Stimulated activated CD4-positive, alpha-beta T cell treated with anti-CD3 and anti-CD28 coated beads, Interleukin-15, amount 100 ng/mL, for 1 hour (primary cell): ENCODE measurements around the gene SLC9A7.
"Not testable (repeated sequence)": the region's sequence is repeated elsewhere in the genome, so short reads cannot be mapped to it uniquely, and the experiment has no call there.

ENCODE experiments used
- DNase-seq, 2 donors: peaks; one replicate each; pipeline ENCODE4 v3.0.0-alpha.2; 2020; ENCODE audit warnings: low read depth in 1 of 2, low spot score in 1 of 2

Gene SLC9A7

DNA sequence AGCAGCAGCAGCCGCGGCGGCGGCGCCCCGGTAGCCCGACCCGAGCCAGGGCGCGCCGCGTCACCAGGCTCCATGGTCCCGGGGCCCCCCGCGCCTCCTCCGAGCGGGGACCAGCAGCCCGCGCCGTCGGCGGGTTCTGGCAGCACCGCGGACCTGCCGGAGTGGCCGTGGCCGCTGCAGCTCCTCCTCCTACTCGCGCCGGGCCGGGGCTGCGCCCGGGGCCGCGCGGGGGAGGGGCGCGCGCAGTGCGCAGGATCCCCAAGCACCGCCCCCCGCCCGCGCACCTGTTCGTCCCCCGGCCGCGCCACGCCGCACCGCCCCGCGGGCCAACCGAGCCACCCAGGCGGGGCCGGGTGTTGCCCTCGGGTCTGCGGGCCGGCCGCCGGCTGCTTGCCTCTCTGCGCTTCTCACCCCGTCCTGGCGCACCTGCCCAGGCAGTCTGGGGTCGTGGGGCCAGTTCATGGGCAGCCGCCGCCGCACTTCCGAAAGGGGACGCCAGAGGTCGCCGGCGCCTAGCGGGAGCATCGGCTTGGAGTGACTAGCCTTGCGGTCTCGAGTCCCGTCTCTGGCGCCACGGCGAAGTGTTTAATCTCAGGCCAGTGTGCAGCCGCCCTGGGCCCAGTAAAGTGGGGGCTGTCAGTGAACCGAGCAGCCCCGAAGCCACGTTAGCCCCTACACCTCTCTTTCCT, at the start of gene SLC9A7:
Gene SLC9A7 (minus strand): TSS at position 163 of the 689 bp plus-strand sequence. CDS start 89 bp downstream, at position 74.
- peak; percentile 50 to 68 for DNase-seq

DNA sequence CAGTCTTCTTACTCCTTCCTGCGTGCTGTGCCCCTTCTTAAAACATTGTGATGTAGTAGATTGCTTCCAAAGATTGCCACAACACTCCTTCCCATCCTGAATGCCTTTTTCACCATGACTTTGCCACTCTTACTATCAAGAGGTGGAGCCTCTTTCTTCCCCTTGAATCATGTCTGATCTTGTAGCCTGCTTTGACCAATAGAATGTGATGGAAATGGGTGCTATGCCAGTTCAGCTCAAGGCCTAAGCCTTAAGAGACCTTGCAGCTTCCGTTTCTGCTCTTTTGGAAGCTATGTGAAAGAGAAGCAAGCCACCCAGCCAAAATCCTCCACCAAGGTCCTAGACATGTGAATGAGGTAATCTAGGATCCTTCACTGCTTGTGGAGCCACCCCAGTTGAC, 46.4 kb upstream of the SLC9A7 start:
- no peak for DNase-seq

DNA sequence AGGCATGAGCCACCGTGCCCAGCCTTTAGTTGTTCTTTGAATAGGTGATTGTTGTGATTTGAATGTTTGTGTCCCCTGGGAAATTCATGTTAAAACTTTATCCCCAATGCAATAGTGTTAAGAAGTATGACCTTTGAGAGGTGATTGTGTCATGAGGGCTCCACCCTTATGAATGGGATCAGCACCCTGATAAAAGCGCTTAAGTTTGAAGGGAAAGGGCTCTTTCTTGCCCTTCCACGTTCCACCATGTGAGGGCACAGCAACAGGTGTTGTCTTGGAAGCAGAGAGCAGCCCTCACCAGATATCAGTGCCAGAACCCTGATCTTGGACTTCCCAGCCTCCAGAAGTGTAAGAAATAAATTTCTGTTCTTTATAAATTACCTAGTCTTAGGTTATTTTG, 44.2 kb upstream of the SLC9A7 start:
- DNase-seq: no peak

DNA sequence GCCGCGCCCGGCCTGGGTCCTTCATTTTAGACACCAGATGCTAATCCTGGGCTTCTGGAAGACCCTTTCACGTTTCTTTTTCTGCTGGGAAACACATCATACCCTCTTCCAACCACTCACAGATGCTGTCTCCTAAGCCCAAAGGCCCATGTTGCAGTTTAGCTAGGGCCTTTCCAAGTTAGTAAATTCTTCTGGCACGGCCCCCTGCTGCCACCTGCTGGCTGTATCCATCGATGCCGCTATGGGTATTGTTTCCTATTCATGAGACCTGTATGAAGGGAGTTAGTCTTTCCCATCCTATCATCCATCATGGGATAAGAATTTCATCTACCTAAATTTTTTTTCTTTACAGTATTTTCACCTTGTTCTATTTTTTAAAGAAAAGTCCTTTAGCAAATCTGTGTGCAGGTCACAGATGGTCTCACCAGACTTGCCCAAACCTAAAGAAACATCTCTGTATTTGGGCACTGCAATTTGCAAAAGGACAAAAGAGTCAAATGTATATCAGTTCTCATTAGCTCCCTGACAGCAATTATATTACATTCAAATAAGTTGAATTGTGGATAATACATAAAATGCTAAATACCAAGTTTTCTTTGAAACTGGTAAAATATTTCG, 37.8 kb upstream of the SLC9A7 start:
- peak; percentile 36 to 62 for DNase-seq

DNA sequence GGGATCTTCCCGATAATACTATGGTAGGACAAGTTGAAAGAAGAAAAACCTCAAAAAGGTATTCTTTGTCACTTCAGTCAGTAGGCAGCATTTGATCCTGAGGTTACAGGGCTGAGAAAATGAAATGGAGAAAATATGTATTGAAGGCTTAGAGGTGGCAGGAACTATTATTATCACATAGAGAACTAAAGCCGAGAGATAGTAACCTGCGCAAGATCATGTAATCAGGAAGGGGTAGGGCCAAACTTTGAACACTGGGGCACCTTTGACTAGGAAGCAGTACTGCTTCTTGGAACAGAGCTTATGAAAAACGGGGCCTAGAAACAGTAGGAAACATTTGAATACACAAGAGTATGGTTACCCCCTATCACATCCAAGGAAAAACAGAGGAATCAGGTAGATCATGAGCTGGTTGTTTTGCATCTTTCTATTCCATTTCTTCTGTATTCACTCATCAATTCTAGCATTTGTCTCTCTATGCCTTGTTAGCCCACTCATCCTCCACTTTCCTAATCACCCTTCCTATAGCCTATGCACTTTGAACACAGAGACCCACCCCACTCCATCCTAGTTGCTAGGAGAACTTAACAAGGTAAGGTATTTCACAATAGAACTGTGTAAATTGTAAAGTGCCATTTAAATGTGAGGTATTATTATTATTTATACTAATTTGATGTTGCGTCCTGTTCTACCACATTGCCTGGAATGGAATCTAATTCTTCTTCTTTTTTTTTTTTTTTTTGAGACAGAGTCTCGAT, 34.6 kb upstream of the SLC9A7 start:
- DNase-seq: no peak

DNA sequence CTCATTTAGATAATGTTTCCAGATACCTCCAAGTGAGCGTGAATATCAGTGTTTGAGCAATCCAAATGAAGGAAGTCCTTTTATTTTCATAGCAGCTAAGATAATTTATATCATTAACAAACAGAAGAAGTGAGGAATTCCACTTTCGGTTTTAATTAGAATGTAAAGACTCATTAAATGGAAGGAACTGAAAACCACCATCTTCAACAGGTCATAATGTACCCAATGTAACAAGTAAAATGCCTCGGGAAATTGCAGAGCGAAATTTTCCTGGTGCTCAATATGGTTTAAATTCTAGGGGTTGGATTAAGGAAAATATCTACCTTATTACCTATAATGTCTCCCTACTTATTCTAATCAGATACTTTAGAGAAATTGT, 33.9 kb upstream of the SLC9A7 start:
- no peak for DNase-seq

DNA sequence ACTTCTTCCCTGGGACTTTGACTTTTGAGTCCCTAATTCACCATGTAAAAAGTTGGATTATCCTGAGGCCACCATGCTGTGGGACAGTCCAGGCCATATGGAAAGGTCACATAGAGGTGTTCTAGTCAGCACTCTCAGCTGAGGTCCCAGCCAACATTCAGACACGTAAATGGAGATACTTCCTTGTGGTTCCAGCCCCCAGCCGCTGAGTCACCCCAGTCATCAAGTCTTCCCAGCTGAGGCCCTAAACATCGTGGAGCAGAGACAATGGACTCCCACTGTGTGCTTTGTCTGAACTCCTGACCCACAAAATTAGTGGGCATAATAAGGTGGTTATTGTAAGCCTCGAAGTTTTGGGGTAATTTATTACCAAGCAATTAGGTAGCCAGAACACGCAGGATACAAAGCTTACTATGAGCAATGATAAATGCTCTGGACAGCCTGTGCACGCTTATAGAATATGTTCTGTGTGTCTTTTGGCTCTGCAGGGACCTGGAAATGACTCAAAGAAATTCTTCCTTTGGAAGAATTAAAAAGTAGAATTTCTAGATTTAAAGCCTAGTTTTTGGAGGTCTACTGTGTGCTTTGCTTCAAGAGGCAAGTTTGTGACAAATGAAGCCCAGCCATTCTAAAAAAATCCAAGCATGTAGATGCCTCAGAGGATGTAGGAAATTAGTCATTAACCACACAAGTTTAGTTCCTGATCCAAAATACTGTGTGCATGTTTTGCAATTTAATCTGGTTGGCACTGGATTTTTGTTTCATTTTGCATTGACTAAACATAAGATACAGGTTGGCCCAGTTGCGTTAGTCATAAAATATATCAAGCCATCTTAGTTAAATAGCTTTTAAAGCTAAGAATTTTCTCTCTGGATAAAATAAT, 33.2 kb upstream of the SLC9A7 start:
- no peak for DNase-seq

DNA sequence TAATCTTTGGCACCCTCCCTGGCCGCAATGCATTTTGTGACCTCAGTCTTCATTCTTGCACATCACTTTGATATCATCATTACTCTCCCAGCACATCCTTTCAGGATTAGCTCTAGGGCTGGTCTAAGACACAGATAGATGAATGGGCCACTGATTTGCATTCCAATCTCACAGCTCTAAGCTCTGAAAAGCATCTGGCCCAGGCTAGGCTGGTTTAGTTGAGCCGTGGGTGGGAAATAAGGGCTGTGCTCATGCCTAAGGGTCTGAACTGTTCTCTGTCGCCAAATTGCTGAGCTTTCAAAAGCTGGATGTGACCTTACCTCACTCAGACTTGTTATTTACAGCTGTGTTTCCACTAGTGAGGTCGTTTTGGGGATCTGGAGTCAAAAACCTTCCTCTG, 30.0 kb upstream of the SLC9A7 start:
- no peak for DNase-seq

DNA sequence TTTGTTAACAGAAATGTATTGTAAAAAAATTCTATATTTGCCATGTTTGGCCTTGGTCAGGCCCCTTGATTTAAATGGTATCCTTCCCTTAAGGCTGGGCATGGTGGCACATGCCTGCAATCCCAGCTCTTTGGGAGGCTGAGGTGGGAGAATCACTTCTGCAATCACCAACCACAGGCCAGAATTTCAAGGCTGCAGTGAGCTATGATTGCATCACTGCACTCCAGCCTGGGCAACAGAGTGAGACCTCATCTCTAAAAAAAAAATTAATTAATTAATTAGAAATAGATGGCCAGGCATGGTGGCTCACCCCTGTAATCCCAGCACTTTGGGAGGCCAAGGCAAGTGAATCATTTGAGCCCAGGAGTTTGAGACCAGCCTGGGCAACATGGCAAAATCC, 25.5 kb upstream of the SLC9A7 start:
- DNase-seq: not testable (repeated sequence)

DNA sequence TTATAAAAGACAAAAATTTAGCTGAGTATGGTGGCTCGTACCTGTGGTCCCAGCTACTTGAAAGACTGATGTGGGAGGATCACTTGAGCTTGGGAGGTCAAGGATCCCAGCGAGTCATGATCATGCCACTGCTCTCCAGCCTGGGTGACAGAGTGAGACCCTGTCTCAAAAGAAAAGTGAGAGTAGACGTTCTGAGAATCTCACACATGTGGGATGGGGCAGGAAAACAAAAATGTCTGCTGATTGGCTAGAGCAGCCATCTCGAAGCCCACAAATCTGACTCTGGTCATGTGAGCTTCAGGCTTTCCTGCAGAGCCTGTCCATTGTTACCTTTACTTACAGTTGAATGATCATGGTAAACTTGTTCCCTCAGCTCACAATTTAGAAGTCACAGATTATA, 23.1 kb upstream of the SLC9A7 start:
- DNase-seq: no peak

DNA sequence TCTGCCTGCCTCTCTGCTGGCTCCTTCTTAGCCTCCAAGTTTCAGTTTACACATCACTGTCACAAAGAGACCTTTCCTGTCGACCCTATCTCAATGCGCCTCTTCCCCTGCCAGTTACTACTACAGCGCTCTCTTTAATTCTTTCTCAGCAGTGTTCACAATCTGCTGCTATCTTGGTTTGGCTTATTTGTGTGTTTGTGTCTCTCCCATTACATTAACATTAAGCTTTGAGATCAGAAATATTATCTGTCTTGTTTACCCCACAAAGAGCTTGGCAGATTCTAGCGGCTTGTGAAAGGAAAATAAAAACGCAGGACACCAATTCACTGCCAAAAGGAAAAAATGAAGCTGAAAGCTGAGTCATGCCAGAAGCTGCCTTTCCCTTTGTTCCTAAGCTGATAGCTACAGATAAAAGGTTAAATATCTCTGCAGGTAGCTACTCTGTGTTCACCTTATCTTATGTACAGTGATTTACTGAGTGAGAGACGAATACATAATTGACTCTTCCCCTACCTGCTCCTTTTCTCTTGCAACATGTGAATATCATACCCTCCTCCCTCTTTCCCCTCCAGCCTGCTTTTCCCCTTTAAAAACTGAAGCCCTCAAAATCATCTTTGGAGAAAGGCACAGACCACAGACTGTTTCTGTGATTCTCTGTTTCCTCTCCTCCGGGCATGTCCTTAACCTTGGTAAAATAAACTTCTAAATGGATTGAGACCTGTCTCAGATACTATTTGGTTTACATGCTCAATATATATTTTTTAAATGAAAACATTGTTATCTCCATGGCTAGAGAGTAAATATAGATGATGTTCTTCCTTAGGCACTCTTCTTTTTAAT, 19.3 kb upstream of the SLC9A7 start:
- DNase-seq: no peak

DNA sequence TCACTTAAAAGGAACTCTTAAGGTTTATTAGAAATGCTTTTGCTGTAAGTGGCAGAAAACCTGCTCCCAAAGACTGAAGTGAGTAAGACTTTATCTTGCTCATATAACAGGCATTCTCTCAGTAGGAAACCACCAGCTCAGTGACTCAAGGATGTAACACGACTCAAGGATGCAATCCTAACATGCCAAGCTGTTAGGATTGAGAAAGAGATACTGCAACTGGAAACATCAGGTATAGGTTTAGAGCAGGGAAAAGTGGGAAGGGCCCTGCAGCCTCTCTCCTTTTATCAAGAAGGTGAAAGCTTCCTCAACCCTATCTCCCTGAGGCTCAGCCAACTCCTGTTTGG, 11.9 kb upstream of the SLC9A7 start:
- DNase-seq: no peak

DNA sequence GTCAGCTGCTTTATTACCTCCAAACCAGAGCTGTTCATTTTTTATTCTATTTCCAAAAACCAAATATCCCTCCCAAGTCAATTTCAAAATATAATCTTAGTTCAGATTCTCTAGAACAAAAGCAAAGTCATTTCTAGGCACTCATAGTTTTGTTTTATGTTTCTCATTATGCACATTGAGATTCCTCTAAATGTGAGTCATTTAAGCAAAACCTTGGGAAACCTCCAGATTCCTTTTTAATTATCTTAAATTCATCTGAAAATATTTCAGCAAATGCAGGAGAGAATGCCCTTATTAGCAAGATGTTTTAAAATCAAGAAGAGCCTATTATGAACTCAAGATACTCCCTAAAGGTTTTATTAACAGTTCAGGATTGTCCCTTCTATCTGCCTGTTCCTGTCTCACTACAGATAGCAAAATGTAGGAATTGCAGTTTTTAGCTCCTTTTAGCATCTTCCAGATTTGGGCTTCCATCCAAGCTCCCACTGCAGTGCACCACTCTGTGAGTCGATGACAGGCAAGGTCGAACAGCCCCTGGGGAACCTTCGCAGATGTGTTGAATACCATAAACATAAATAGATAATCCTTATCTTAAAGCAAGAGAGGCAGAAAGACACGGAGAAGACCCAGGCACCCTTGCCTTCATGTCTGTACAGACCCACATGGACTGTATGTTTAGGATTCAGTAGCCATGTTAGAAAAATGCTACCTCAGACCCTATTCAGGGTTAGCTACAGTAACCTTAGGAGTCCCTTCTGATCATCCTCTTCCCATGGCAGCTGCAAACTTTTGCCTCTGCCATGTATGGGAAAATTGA, 11.3 kb upstream of the SLC9A7 start:
- no peak for DNase-seq

DNA sequence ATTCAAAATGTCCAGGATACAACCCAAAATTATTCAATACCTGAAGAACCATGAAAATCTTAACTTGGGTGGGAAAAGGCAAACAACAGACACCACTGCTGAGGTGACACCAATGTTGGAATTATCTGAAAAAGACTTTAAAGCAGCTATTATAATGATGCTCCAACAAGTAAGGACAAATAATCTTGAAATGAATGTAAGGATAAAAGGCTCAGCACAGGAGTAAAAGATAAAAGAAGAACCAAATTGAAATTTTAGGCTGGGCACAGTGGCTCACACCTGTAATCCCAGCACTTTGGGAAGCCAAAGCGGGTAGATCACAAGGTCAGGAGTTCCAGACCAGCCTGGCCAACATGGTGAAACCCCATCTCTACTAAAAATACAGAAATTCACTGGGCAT, 4.0 kb upstream of the SLC9A7 start:
- no peak for DNase-seq

DNA sequence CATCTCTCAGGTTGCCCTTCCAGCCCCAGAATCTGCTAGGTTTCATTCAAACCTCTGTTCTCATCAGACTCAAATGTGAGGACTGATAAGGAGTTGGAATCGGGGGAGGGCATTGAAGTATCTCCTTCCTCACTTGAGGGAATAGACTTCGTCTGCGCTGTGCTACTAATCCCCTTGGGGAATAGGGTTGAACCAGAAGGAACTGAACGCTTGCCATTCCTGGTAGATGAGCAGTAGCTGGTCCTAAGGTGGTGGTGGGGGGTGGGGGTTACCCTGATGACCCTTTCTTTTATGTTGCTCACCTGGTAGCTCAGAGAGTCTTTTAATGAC, 692 bp upstream of the SLC9A7 start:
- DNase-seq: no peak

DNA sequence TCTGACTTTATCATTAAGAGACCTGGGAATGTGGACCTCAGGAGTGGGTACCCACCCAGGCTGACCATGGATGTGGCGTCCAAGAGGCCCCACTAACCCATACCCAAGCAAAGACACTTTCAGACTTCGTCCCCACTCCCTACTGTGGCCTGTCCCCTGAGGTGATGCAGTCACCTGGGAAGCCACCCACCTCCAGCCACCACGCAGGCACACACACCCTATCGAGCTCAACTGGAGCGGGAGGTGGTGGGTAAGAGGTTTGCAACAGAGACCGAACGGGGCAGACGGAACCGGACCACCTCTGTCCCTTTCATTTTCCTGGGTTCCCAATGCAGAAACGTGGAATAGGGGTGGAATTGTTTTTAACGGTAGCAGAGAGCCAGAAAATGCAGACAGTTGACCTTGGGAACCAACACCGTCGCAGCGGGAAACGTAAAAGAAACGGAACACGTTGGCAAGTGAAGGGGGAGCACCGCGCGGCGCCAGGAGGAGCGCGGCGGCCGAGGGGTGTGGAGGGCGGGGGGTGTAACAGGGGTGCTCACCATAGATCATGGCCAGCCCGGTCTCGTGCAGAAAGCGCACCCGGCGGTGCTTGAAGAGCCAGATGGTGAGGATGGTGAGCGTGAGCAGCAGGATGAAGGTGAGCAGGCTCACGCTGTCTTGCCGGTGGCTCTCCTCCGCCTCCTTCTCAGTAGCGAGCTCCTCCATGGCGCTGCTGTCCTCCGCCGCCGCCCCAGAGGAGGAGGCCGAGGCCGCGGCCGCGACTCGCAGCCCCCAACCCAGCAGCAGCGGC, 559 bp downstream of the SLC9A7 start:
- peak in 1 of 2 donors; percentile 3 for DNase-seq

DNA sequence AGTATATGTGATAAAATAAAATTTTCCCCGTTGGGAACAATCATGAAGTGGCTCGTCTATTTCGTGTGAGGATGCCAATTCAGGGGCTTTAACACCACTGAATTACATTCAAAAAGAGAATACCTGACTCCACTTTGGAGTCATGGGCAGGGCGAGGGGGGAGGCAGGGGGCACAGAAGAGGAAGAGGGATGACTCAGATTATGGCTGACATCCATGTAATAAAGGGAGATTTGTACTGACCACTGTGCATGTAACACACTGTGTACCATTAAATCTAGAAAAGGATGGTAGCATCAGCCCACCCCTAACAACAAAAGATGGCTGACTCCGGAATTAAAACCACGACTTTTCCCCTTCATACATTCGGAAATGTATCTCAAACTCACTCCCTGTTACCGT, 1.3 kb downstream of the SLC9A7 start:
- no peak for DNase-seq

DNA sequence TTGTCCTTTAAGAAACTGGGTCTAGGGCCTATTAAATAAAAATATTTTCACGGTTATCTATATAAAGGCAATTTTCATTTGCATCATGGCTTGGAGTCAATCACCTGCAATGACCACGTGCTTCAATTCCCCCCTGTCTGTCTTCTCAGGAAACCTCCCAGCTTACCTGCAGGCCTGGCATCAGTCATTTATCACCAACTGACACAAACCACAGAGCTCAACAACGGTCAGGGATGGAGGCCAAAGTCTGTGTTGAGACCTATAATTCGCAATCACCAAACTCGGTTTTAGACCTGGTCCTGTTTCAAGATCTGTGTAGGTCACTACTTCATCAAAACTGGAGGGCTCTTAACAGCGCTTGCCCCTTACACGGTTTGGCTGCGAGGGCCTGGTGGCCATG, 1.9 kb downstream of the SLC9A7 start:
- DNase-seq: no peak

DNA sequence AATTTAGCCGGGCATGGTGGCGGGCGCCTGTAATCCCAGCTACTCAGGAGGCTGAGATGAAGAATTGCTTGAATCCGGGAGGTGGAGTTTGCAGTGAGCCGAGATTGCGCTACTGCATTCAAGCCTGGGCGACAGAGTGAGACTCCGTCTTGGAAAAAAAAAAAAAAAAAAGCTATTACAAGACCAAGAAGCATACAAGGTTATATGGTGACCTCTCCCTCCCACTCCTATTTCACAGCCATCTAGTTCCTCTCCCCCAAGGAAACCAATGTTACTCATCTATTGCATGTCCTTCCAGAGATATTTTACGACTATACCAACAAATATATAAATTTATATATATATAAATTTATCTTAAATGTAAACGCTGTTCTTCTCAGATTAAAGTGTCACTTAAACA, 3.2 kb downstream of the SLC9A7 start:
- no peak for DNase-seq
